K562 (cell line): ENCODE data around the gene BAIAP3. TPM values are rescaled to one million over a fixed set of nuclear protein-coding genes. Genes with fewer than 3 reads are reported as not detected.

Experiments
- DACH1 ChIP-seq: fragments of 450-650 bp; IDR thresholded peaks from 2 replicates; pipeline ENCODE4 v1.6.1; 2018; ENCODE audit not compliant: partially characterized antibody
- DDX20 ChIP-seq: fragments of 450-650 bp; IDR thresholded peaks from 2 replicates; pipeline ENCODE4 v1.6.1; 2016; ENCODE audit warnings: missing genetic modification characterization, low read depth, mild to moderate bottlenecking, missing compliant biosample characterization, moderate library complexity
- DMBX1 ChIP-seq: fragments of 250-450 bp; sonication (Bioruptor Pico); IDR thresholded peaks from 2 replicates; pipeline ENCODE4 v1.8.0; 2022; ENCODE audit warnings: inconsistent platforms, mild to moderate bottlenecking, moderate library complexity, borderline replicate concordance
- DPF2 ChIP-seq: fragments of 450-650 bp; IDR thresholded peaks from 2 replicates; pipeline ENCODE4 v1.6.1; 2016
- ILF3 ChIP-seq: fragments of 450-650 bp; IDR thresholded peaks from 2 replicates; pipeline ENCODE4 v1.6.1; 2018; ENCODE audit warnings: antibody characterized with exemption, mild to moderate bottlenecking, moderate library complexity, borderline replicate concordance
- KAT7 ChIP-seq: sonication (generic); formaldehyde crosslinking; IDR thresholded peaks from 2 replicates; pipeline ENCODE4 v1.8.0; 2022; ENCODE audit warnings: missing genetic modification reagents, mild to moderate bottlenecking, borderline replicate concordance
- MCM7 ChIP-seq, 2 experiments: fragments of 450-650 bp; IDR thresholded peaks; 2 replicates each; pipeline ENCODE4 v1.6.1; 2016 to 2018
- NR1H2 ChIP-seq: sonication (generic); formaldehyde crosslinking; IDR thresholded peaks from 2 replicates; pipeline ENCODE4 v1.4.0; 2020; ENCODE audit warnings: mild to moderate bottlenecking, missing genetic modification reagents
- RAD21 ChIP-seq, 2 experiments: fragments of 250-450 bp in 1 of 2; fragments of 450-650 bp in 1 of 2; sonication (Bioruptor Pico) in 1 of 2; formaldehyde crosslinking in 1 of 2; IDR thresholded peaks in 1 of 2; conservative IDR thresholded peaks in 1 of 2; 2 replicates each; pipeline versions ENCODE4 v1.4.0 to v1.8.0; 2020 to 2022; ENCODE audit warnings: mild to moderate bottlenecking in 2 of 2, moderate library complexity in 1 of 2
- SIN3B ChIP-seq: fragments of 450-650 bp; IDR thresholded peaks from 2 replicates; pipeline ENCODE4 v1.6.1; 2017; ENCODE audit warnings: low read depth, mild to moderate bottlenecking, moderate library complexity
- ZBED1 ChIP-seq: IDR thresholded peaks from 2 replicates; pipeline ENCODE4 v1.6.1; 2014
- ZFX ChIP-seq: sonication (generic); formaldehyde crosslinking; IDR thresholded peaks from 2 replicates; pipeline ENCODE4 v1.8.0; 2022; ENCODE audit warnings: mild to moderate bottlenecking, missing genetic modification reagents, moderate library complexity
- ZNF583 ChIP-seq: fragments of 250-450 bp; sonication (Bioruptor Pico); IDR thresholded peaks from 2 replicates; pipeline ENCODE4 v1.4.0; 2020
- polyA plus RNA-seq, 8 experiments: library from polyadenylated mRNA; depleted of rRNA in 4 of 8; stranded (reverse) in 5 of 8; unstranded in 3 of 8; fragments of >200 nt; fragmentation: Nextera tagmentation in 2 of 8; fragmentation: Illumina TruSeq in 1 of 8; extraction: Ambion mirVana in 2 of 8; extraction: Trizol in 1 of 8; gene quantifications; 2 replicates each; pipeline versions ENCODE4 v1.2.1 to v1.2.3, GENCODE V29; 2011 to 2014; ENCODE audit warnings: inconsistent platforms in 1 of 8, missing spikeins in 1 of 8
- total RNA-seq, 7 experiments: library from RNA; depleted of rRNA in 6 of 7; stranded (reverse); fragments of >200 nt in 6 of 7; fragmentation: Illumina TruSeq in 2 of 7; extraction: Trizol in 2 of 7; gene quantifications; 2 replicates each; pipeline versions ENCODE4 v1.2.1 to v1.2.3, GENCODE V29; 2011 to 2021; ENCODE audit warnings: low replicate concordance in 1 of 7

BAIAP3 gene
- total and polyA plus RNA-seq, 9 of the 15 experiments (the other 6 are each of a cell fraction or from before 2014, with no cell fraction given) = 0.03 to 4.5 (median 0.57) TPM; not detected in 1

- no peak for TF ChIP-seq DMBX1
- no peak for TF ChIP-seq ZFX (CRISPR knock-in tag)
- no peak for TF ChIP-seq ZNF583 (CRISPR knock-in tag)
- no peak for TF ChIP-seq DDX20 (tag)
- TF ChIP-seq NR1H2 (CRISPR knock-in tag) = no peak
- TF ChIP-seq MCM7 (IDR thresholded peaks at IDR 0.05) = no peak
- TF ChIP-seq ZBED1 = no peak
- no peak for TF ChIP-seq RAD21 (CRISPR knock-in tag; conservative IDR thresholded peaks at IDR 0.05 in 1 of 2, IDR thresholded peaks at IDR 0.05 in 1 of 2)
- no peak for TF ChIP-seq ILF3
- TF ChIP-seq DPF2 = no peak
- TF ChIP-seq SIN3B = no peak
- no peak for TF ChIP-seq DACH1
- TF ChIP-seq KAT7 = no peak
Observed at GRCh38 chr16:1375741-1376410, 42.4 kb downstream of the BAIAP3 start (continued).
